Measurements from ENCODE around the gene LAMC1.

Gene LAMC1

GRCh38 chr1:183150445-183150844, 127.2 kb downstream of the LAMC1 start:
- no peak for TF ChIP-seq CTCF (IDR thresholded peaks at IDR 0.05; ENCODE audit: extremely low read depth, missing control alignments)
- DNase-seq (ENCODE audit: low spot score): no peak

GRCh38 chr1:183152180-183152579, 129.0 kb downstream of the LAMC1 start:
- TF ChIP-seq CTCF (IDR thresholded peaks at IDR 0.05; ENCODE audit: extremely low read depth, missing control alignments): no peak
- no peak for DNase-seq (ENCODE audit: low spot score)

GRCh38 chr1:183155939-183156338, 132.7 kb downstream of the LAMC1 start:
- DNase-seq (ENCODE audit: low spot score): no peak
- TF ChIP-seq CTCF (IDR thresholded peaks at IDR 0.05; ENCODE audit: extremely low read depth, missing control alignments): no peak

- no peak for DNase-seq (ENCODE audit: low spot score)
- TF ChIP-seq CTCF (IDR thresholded peaks at IDR 0.05; ENCODE audit: extremely low read depth, missing control alignments): no peak
Observed at GRCh38 chr1:183159960-183160359, 136.7 kb downstream of the LAMC1 start.

GRCh38 chr1:183161391-183161790, 138.2 kb downstream of the LAMC1 start:
- no peak for TF ChIP-seq CTCF (IDR thresholded peaks at IDR 0.05; ENCODE audit: extremely low read depth, missing control alignments)

GRCh38 chr1:183163316-183163715, 140.1 kb downstream of the LAMC1 start:
- TF ChIP-seq CTCF (IDR thresholded peaks at IDR 0.05; ENCODE audit: extremely low read depth, missing control alignments): no peak
- no peak for DNase-seq (ENCODE audit: low spot score)

More at GRCh38 chr1:183161391-183161790, 138.2 kb downstream of the LAMC1 start:
- no peak for DNase-seq (ENCODE audit: low spot score)

- no peak for TF ChIP-seq CTCF (IDR thresholded peaks at IDR 0.05; ENCODE audit: extremely low read depth, missing control alignments)
- DNase-seq (ENCODE audit: low spot score): no peak
Observed at GRCh38 chr1:183164340-183164739, 141.1 kb downstream of the LAMC1 start.

All from GM20000 (cell line).